GM12891 (cell line): Measurements from ENCODE around the gene TMEM19.

Experiments used
- DNase-seq: peaks from one replicate; pipeline ENCODE4 v3.0.0; 2011; ENCODE audit warnings: low spot score; ENCODE audit not compliant: insufficient read length
- FAIRE-seq: peaks from 2 replicates; lab custom pipeline; 2011; peaks lifted over from hg19 to GRCh38; lab: Jason Lieb, UNC
- PAX5 ChIP-seq: IDR thresholded peaks from 2 replicates; pipeline ENCODE4 v1.6.1; 2011; ENCODE audit warnings: low read length, moderate library complexity, mild to moderate bottlenecking; ENCODE audit not compliant: insufficient read depth, severe bottlenecking
- POLR2A ChIP-seq: IDR thresholded peaks from 2 replicates; pipeline ENCODE4 v1.6.1; 2011; ENCODE audit warnings: low read depth, low read length, control low read depth
- POLR2AphosphoS5 ChIP-seq: IDR thresholded peaks from 2 replicates; pipeline ENCODE4 v1.6.1; 2011; ENCODE audit warnings: low read depth, low read length, control low read depth
- POU2F2 ChIP-seq: IDR thresholded peaks from 2 replicates; pipeline ENCODE4 v1.6.1; 2011; ENCODE audit warnings: low read depth, mild to moderate bottlenecking, control low read depth, low read length, moderate library complexity
- SPI1 ChIP-seq: IDR thresholded peaks from 2 replicates; pipeline ENCODE4 v1.6.1; 2011; ENCODE audit warnings: low read depth, low read length, control low read depth
- TAF1 ChIP-seq: IDR thresholded peaks from 2 replicates; pipeline ENCODE4 v1.6.1; 2011; ENCODE audit warnings: low read depth, low read length, control low read depth

TMEM19 gene

GRCh38 chr12:71710276-71711125 is 24.6 kb downstream of the TMEM19 start:
- FAIRE-seq (no peak), DNase-seq (no peak)
- no peak for TF ChIP-seq POLR2A
- TF ChIP-seq SPI1 = no peak
- TF ChIP-seq TAF1 = no peak
- no peak for TF ChIP-seq PAX5
- no peak for TF ChIP-seq POU2F2
- no peak for TF ChIP-seq POLR2AphosphoS5

- no peak for DNase-seq
- no peak for TF ChIP-seq PAX5
- no peak for TF ChIP-seq SPI1
- no peak for FAIRE-seq
These were observed 32.7 kb downstream of the TMEM19 start for GRCh38 chr12:71718611-71719010.

- TF ChIP-seq SPI1 (no peak), POLR2A (no peak), TAF1 (no peak), PAX5 (no peak), POLR2AphosphoS5 (no peak), POU2F2 (no peak)
- DNase-seq (no peak), FAIRE-seq (no peak)
These were observed 33.9 kb downstream of the TMEM19 start for GRCh38 chr12:71719647-71720370.

- FAIRE-seq (no peak), DNase-seq (no peak)
- no peak for TF ChIP-seq PAX5
- TF ChIP-seq TAF1 = no peak
- TF ChIP-seq POLR2A = no peak
- TF ChIP-seq SPI1 = no peak
- no peak for TF ChIP-seq POU2F2
- no peak for TF ChIP-seq POLR2AphosphoS5
These were observed 36.1 kb downstream of the TMEM19 start for GRCh38 chr12:71721783-71722505.

GRCh38 chr12:71725011-71725410 is 39.1 kb downstream of the TMEM19 start:
- FAIRE-seq = no peak

GRCh38 chr12:71726548-71726947 is 40.7 kb downstream of the TMEM19 start:
- TF ChIP-seq POLR2AphosphoS5 (no peak), PAX5 (no peak), POU2F2 (no peak)
- peak; percentile 59 for FAIRE-seq
- no peak for DNase-seq

More at GRCh38 chr12:71725011-71725410, 39.1 kb downstream of the TMEM19 start:
- TF ChIP-seq POU2F2 = no peak
- TF ChIP-seq TAF1 = no peak
- no peak for TF ChIP-seq SPI1
- TF ChIP-seq POLR2AphosphoS5 = no peak
- no peak for TF ChIP-seq POLR2A
- no peak for TF ChIP-seq PAX5
- no peak for DNase-seq

GRCh38 chr12:71727958-71728357 is 42.1 kb downstream of the TMEM19 start:
- FAIRE-seq (no peak), DNase-seq (no peak)
- no peak for TF ChIP-seq PAX5
- TF ChIP-seq POLR2A = no peak
- TF ChIP-seq TAF1 = no peak
- TF ChIP-seq POLR2AphosphoS5 = no peak
- TF ChIP-seq POU2F2 = no peak

- no peak for TF ChIP-seq SPI1
- no peak for TF ChIP-seq POLR2AphosphoS5
- no peak for TF ChIP-seq POLR2A
- TF ChIP-seq POU2F2 = no peak
- TF ChIP-seq PAX5 = no peak
- TF ChIP-seq TAF1 = no peak
- FAIRE-seq (no peak), DNase-seq (no peak)
These were observed 45.1 kb downstream of the TMEM19 start for GRCh38 chr12:71730936-71731335.

GRCh38 chr12:71731439-71732356 is 45.8 kb downstream of the TMEM19 start:
- FAIRE-seq (no peak), DNase-seq (no peak)
- no peak for TF ChIP-seq TAF1
- no peak for TF ChIP-seq POLR2AphosphoS5
- no peak for TF ChIP-seq POU2F2
- TF ChIP-seq PAX5 = no peak
- TF ChIP-seq SPI1 = no peak
- TF ChIP-seq POLR2A = no peak

- DNase-seq = no peak
- TF ChIP-seq SPI1 = no peak
- TF ChIP-seq PAX5 = no peak
- TF ChIP-seq POLR2A = no peak
- TF ChIP-seq POLR2AphosphoS5 = no peak
- no peak for TF ChIP-seq TAF1
- FAIRE-seq = no peak
These were observed 46.5 kb downstream of the TMEM19 start for GRCh38 chr12:71732357-71732712.
